Astrocyte of the spinal cord (primary cell): ENCODE measurements around the gene CYLD.

Source experiments
- DNase-seq: peaks from one replicate; pipeline ENCODE4 v3.0.0; 2011; ENCODE audit warnings: low read depth, low spot score
- H3K4me3 ChIP-seq: 2 replicates; pipeline ENCODE4 v1.5.1; 2011; ENCODE audit warnings: low read depth, mild to moderate bottlenecking, low read length, moderate library complexity
- in situ Hi-C: cut with HindIII; loops from 2 replicates; pipeline ENCODE4 v1.10.0; 2017; ENCODE audit warnings: low sequenced_read_pairs
- TF ChIP-seq, protein P1 (sequence below): IDR thresholded peaks from 2 replicates; pipeline ENCODE4 v1.5.1; 2012; ENCODE audit warnings: low read depth, mild to moderate bottlenecking, low read length, inconsistent platforms

CYLD gene

DNA sequence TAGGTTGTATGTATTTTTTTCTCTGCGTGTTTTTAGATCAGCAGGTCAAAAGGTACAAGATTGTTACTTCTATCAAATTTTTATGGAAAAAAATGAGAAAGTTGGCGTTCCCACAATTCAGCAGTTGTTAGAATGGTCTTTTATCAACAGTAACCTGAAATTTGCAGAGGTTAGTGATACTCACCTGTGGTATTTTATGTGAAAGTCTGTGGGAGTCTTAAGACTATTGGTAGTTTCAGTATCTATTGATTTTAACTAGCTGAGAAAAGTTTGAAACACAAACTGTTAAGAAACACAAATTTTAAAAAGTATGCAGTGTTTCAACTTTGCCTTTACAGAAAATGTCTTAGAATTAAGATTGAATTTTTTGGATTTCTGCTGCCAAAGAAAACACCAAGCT is 49.6 kb downstream of the CYLD start:
- no peak overlapping the region for H3K4me3 ChIP-seq
- in situ Hi-C loops, result no loop called here
- TF ChIP-seq, protein P1, sequence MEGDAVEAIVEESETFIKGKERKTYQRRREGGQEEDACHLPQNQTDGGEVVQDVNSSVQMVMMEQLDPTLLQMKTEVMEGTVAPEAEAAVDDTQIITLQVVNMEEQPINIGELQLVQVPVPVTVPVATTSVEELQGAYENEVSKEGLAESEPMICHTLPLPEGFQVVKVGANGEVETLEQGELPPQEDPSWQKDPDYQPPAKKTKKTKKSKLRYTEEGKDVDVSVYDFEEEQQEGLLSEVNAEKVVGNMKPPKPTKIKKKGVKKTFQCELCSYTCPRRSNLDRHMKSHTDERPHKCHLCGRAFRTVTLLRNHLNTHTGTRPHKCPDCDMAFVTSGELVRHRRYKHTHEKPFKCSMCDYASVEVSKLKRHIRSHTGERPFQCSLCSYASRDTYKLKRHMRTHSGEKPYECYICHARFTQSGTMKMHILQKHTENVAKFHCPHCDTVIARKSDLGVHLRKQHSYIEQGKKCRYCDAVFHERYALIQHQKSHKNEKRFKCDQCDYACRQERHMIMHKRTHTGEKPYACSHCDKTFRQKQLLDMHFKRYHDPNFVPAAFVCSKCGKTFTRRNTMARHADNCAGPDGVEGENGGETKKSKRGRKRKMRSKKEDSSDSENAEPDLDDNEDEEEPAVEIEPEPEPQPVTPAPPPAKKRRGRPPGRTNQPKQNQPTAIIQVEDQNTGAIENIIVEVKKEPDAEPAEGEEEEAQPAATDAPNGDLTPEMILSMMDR, result no peak
- DNase-seq, result no peak

DNA sequence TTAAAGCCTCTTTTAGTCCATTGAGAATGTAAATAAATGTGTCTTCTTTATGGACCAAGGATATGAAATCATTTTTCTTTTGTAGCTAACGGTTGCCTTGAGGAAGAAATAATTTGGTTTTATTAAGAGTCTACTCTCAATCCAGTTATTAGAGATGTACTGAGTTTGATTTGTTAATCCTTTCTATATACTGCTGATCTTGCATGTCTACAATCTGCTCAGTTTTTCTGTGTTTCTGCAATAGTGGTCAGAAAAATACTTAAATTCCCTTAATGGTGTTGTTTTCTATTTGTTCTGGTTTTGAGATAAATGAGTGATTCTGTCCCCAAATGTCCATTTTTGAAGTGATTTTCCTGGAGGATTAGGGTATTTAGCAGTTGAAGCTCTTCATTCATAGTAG is 54.9 kb downstream of the CYLD start:
- in situ Hi-C loops, result no loop called here
- no peak for DNase-seq
- H3K4me3 ChIP-seq, result no peak overlapping the region
- TF ChIP-seq, protein P1, result no peak

DNA sequence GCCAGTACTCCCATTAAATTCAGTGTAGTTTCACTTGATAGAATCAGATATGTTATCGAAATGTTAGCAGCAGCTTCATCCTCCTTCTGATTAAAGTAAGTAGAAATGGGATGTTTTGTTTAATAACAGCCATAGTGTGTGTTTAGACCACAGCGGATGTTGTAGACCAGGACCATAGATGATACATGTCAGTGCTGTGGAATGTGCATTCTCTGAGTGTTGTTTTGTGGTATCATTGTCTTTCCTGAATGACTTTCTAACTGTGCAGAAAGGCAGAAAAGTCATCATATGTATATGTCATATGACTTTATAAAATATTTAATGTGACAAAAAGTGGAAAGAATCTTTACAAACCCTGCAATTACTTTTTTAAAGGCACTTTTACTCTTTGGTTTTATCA is 55.6 kb downstream of the CYLD start:
- no peak overlapping the region for H3K4me3 ChIP-seq
- in situ Hi-C loops, result no loop called here
- DNase-seq, result peak; percentile 9
- TF ChIP-seq, protein P1, result no peak

DNA sequence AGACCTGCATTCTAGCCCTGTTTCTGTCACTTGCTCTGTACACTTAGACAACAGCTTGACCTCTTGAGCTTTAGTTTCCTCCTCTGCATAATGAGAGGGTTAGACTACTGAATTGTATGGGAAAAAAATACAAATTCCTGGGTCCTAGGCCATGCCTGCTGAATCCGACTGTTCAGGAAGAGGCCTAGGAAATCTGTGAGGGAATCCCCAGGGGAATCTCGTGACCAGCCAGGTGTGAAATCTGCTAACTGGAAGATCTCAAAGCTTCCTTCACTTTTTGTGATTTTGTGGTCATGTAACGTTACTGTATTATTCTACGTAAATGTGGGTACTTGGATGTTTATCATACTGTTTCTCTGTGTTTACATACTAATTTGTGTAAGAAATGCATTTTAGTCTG is 58.2 kb downstream of the CYLD start:
- no peak overlapping the region for H3K4me3 ChIP-seq
- in situ Hi-C loops, result no loop called here
- DNase-seq, result no peak
- TF ChIP-seq, protein P1, result no peak

DNA sequence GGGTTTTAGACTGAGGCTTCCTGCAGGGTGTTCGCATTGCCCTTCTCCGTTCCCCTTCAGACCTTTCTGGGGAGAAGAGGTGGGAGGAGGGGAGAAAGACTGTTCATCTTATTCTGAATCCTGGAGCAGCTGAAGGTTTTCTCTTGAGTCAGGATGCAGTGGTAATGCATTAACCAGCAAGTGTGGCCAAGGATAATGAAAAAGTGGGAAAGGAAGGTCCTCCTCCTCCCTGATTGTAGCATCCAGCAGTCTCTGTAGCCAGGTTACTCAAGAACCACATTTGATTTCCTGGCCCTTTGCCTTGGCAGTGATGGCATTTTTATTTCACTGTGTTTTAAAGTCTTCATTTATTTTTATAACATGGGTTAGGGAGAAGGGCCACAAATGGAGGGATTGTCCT is 59.1 kb downstream of the CYLD start:
- in situ Hi-C loops, result no loop called here
- TF ChIP-seq, protein P1, result no peak
- no peak overlapping the region for H3K4me3 ChIP-seq
- no peak for DNase-seq

DNA sequence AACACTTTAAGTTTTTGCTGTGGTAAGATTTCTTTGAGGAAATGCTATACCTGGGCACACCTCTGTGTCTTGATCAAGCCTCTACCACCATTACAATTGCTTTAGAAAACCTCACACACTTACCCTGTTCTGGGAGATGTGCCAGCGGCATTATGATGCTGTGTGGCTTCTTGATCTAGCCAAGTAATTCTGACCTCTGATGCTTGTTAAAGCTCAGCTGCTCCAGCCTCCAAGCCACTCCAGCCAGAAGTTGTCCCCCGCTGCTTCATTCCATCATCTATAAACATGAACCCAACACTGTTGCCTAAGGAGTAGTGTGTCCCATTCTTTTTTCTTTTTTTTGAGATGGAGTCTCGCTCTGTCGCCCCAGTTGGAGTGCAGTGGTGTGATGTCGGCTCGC is 60.1 kb downstream of the CYLD start:
- in situ Hi-C loops, result no loop called here
- TF ChIP-seq, protein P1, result no peak
- DNase-seq, result peak; percentile 79
- no peak overlapping the region for H3K4me3 ChIP-seq

DNA sequence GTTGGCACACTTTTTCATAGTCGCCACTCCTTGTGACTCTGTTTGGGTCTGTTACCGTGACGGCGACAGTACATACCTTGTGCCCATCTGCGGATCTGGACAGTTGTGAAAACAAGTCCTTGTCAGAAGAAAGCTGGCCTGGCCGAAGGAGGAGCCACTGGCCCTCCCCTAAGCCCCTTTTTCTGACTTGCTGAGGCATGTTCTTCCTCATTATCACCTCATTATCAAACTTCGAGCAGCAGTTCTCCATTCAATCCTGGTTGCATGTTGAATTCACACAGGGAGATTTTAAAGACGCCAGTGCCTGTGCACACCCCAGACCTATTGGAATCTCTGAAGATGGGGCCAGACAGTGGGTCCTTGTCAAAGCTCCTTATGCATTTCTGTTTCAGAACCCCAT is 61.1 kb downstream of the CYLD start:
- H3K4me3 ChIP-seq, result no peak overlapping the region
- TF ChIP-seq, protein P1, result no peak
- DNase-seq, result no peak
- in situ Hi-C loops, result no loop called here
